Epidermal melanocyte (primary cell): Measurements from ENCODE around the gene GNA15.

Source experiments
- DNase-seq: peaks from one replicate; pipeline ENCODE4 v3.0.0; 2011; ENCODE audit warnings: low spot score; ENCODE audit not compliant: insufficient read length

Gene GNA15

DNA sequence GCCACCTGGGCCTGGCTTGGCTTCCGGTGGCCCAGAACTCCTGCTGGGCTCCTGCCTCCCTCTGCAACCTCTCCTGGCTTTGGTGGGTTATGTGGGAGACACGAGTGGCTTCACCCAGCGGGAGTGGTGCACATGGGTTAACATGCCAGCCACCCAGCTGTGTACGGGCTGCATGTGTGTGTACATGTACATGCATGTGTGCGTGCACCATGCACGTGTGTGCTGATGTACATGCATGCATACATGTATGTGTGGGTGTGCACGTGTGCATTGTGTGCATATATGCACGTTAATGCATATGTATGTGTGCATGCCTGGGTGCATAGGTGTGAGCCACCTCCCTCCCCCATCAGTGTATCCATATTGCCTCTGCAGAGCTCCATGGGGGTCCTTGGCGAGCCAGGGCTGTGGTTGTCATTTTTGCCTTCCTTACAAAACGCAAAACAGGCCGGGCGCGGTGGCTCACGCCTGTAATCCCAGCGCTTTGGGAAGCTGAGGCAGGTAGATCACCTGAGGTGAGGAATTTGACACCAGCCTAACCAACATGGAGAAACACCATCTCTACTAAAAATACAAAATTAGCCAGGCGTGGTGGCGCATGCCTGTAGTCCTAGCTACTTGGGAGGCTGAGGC lies 29.2 kb upstream of the GNA15 start:
- DNase-seq: no peak

DNA sequence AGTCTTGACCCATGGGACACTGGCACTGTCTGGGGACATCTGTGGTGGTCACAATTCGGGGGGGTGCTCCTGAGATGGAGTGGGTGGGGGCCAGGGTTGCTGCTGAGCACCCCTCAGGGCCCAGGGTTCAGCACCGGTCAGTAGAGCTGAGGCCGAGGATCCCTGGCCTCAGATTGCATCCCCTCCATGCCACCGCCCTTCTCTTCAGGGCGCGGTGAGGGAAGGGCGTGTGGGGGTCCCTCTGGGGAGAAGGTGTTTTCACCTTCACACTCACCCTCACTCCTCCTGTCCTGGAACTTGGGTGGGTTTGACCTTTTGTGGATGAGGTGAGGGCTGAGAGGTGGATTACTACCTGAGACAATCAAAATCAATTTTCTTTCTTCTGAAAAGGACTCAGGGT lies 28.2 kb upstream of the GNA15 start:
- no peak for DNase-seq

DNA sequence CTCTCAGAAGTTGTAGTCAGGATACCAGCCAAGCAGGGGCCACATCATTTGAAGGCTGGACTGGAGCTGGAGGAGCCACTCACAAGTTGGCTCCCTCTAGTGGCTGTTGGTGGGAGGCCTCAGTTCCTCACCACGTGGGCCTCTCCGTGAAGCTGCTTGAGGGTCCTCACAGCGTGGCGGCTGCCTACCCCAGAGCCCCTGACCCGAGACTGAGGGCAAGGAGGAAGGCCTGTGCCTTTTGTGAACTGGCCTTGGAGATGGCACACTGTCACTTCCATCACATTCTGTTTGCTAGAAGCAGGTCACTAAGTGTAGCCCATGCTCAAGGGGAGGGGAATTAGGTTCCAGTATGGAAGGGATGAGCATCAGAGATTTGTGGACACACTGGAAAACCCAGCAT lies 27.1 kb upstream of the GNA15 start:
- DNase-seq: no peak

DNA sequence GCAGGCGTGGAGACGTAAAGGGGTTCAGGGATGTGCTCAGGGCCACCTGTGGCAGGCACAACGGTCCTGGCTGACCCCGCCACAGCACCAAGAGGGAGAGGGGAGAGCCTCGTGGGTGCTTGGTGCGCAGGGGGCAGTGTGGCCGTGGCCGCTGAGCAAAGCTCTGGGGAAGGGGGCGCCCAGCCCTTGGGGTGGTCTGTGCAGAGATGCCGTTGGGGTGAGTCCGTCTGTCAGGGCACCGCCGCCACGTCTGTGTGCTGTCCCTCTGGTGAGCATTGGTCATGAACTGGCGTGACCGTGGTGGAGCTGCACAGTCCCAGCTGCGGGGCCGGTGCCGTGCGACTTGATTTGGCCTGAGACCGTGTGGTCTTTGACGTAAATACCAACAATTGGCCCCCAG lies 26.3 kb upstream of the GNA15 start:
- DNase-seq: no peak

DNA sequence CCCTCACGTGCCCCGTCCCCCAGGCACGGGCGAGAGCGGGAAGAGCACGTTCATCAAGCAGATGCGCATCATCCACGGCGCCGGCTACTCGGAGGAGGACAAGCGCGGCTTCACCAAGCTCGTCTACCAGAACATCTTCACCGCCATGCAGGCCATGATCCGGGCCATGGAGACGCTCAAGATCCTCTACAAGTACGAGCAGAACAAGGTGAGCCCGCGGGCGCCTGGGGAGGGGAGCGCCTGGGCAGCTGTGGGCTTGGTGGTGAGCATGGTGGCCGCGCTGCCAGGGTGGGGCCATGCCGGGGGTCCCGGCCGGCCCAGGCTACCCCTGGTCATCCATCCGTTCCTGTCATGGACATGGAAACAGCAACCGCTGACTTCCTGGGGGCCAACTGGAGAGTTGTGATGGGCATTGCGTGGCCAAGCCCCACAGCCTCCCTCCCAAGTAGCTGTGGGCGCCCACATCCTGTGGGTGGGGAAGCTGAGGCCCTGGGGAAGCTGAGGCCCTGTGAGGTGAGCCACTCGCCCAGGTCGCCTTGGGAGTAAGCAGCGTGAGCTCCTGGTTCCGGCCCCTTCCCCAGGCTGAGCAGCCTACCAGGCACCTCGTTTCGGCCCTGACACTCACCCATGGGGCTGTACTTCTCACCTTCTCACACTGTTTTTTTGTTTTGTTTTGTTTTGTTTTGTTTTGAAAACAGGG lies 25.6 kb upstream of the GNA15 start:
- DNase-seq: no peak

DNA sequence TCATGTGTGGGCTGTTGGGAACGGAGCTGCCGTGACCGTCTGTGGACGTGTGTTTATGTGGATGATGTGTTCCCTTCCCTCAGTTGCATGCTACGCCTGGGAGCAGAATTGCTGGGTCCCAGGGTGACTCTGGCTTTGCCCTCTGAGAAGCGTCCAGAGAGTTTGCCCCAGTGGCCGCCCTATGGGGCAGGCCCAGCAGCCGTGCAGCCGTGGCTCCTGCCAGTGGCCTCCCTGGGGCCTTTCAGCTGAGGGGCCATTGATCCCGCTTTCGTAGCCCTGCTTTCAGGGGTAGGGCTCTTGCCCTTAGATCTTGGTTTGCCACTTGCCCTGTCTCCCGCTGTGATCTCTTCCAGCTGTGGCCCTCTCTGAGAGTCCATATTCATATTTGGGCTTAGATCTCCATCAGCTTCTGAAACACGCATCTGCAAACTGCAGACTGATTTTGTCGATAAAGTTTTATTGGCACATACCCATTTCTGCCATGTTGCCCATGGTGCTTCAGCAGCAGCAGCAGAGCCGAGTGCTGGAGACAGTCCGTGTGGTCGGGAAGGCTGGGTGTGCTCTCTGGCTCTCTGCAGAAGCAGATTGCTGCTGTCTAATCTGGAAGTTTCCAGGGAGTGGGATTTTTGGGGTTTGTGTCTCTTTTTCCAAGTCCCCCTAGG lies 24.1 kb upstream of the GNA15 start:
- DNase-seq: no peak

DNA sequence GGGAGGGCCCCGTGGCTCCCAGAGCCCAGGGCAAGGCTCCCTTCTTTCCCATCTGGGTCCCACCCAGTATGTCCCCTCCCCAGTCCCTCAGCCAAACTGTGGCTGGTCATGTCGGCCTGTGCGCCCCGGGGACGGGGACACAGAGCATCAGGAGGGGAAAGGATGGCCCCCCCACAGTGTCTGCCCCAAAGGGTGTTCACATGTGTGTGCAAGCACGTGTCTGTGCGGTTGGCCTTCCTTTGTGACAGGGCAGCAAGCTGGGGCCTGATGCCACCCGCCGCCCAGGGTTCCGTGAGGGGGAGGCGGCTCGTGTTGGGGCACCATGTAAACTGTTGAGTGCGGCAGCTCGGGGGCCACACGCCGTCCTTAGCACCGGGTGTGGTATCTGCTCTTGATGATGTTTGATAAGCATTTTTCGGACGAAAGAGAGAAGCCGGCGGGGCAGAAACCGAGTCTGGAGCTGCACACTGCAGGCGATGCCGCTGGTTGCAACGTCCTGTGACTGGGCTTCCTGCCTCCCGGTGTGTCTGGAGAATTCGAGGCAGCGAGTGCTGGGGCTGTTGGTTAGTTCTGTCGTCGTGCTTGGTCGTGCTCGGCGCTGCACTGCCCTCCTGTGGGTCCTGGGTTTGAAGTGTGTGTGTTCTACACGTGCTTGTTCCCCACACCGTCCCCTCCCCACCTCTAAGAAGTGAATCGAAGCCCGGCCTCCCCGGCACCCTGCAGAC lies 23.3 kb upstream of the GNA15 start:
- no peak for DNase-seq

DNA sequence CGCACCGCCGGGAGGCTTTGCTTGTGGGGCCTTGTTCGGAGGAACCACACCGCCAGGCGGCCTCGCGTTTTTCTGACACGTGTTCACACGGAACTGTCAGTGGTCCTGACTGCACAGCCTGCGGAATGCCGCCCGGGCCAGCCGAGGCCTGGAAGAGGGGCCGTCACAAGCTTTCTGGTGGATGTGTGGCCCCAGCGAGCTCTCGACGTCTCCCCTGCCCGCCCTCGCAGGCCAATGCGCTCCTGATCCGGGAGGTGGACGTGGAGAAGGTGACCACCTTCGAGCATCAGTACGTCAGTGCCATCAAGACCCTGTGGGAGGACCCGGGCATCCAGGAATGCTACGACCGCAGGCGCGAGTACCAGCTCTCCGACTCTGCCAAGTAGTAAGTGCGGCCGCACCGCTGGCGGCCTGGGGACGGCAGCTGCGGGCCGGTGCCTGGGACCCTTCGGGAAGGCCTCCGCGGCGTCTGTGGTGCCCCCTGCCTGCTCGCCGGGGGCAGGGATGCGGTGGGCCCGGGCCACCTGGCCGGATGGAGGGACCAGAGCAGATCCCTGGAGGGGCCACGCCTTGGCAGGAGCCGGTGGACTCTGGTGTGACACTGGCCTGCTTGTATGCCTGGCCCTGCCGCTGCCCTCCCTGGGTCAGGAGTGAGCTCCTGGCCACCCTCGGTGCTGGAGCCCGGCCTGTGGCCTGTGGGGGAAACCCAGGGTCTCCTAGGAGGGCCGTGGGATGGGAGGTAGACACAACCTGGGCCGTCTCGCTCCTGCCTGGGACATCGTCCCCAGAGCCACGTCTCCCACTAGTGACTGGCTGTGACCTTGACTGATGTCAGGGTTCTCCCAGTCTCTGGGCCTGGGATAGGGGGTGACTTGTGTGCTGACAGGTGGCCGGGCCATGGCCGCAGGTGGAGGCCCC lies 22.5 kb upstream of the GNA15 start:
- DNase-seq: no peak

DNA sequence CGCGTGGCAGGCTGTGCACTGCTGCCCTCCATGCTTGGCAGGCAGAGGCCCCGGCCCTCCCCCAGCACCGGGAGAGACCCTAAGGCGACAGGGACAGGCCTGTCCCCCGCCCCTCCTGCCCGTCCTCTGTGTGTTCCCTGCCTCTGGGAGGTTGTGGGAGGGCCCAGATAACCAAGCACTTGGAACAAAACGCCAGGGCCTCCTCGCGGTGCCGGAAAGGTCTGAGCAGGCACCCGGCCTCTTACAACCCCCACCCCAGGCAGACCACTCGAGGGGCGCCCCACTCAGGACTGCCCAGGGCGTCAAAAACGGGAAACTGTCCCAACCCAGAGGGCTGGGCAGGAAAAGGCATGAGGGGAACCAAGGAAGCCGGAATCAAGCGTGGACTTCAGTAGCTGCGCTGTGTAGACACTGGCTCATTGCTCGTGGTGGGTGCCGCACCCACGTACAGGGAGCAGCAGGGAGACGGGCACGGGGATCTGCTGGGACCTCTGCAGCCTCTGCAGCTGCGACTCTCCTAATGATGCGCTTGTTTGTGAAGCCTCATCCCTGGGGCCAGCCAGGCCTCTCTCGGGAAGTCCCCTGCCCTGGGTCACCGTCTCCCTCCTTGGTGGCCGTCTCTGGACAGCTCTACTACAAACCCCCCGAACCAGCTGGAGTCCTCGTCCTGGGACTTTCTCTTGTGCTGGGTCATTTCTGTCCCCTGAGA lies 21.7 kb upstream of the GNA15 start:
- no peak for DNase-seq

DNA sequence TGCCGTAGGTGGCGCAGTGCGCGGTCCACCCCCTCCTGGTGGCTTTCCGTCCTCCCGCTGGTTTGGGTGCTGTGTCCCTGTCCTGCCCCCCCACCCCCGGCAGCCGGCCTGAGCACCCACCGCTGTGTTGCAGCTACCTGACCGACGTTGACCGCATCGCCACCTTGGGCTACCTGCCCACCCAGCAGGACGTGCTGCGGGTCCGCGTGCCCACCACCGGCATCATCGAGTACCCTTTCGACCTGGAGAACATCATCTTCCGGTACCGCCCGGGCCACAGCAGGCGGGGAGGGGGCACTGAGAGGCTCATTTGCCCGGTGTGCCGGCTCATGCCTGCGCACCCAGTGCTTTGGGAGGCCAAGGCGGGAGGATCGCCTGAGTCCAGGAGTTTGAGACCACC lies 21.0 kb upstream of the GNA15 start:
- no peak for DNase-seq

DNA sequence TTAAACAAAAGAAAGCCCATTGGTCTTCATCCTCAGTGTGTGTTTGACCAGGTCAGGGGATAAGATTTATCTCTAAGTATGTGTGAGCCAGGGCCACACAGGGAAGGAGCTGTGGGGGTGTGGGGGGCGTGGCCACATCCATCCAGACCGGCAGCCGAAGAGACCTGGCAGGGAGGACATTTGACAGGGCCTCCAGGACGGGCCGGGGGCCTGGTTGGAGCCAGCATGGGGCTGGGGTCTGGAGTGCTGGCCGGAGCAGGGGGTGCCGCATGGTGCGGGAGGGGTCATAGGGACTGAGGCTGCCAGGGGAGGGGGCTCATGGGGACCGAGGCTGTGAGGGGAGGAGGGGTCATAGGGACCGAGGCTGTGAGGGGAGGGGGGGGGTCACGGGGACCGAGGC lies 20.4 kb upstream of the GNA15 start:
- DNase-seq: no peak

DNA sequence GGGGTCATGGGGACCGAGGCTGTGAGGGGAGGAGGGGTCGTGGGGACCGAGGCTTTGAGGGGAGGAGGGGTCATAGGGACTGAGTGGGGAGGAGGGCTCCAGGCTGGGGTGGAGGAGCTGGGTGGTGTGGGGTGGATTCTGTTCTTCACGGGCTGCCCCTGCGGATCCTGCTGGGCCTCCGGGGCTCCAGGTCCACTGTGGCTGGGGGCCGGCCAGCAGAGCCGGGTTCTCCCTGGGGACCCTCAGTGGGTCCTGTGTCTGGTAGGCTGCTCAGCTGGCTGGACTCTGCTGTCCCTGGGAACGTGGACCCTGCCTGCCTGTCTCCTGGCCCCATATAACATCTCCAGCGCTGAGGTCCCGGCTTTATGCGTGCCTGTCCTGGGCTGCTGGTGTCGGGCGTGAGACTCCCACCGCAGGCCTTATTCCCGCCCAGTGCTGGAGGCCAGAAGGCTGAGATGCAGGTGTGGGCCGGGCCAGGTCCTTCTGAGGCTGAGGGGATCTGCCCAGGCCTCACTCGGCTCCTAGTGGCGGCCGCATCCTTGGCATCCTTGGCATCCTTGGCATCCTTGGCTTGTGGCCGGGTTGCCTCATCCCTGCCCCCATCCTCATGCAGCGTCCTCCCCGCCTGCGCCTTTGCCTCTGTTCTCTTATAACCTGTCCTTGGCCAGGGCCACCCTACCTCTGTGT lies 19.8 kb upstream of the GNA15 start:
- DNase-seq: no peak

DNA sequence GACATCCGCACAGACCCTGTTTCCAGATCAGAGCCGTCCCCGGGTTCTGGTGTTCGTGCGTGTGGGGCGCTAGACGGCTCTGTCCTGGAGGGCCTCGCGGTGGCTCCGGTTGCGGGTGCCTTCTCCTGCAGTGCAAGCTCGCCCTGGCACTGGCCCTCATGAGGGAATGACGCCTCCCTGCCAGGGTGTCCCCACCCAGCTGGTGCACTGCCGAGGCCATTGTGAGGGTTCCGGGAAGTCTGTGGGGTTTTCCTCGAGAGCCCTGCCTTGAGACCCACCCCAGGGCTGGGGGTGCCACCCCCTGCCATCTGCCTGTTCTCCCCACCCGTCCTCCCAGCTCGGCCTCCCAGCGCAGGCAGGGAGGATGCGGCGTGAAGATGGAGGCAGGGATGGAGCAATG lies 19.2 kb upstream of the GNA15 start:
- no peak for DNase-seq

DNA sequence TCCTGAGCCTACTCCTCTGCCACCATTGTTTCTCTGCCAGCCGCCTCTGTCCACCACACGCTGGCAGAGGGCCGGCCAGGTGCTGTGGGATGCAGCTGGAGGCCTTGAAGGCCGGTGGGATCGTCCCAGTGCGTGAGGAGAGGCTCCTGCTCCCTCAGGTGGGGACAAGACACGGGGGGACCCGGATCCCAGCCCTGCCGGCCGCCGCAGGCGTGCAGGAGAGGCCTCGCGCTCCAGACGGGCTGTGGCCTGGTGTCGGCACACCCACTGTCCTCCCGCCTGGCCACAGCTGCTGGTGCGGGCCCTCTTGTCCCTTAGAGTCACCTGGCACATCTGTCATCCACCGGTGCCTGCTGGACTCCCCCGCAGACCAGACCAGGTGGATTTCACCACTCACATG lies 18.1 kb upstream of the GNA15 start:
- no peak for DNase-seq

DNA sequence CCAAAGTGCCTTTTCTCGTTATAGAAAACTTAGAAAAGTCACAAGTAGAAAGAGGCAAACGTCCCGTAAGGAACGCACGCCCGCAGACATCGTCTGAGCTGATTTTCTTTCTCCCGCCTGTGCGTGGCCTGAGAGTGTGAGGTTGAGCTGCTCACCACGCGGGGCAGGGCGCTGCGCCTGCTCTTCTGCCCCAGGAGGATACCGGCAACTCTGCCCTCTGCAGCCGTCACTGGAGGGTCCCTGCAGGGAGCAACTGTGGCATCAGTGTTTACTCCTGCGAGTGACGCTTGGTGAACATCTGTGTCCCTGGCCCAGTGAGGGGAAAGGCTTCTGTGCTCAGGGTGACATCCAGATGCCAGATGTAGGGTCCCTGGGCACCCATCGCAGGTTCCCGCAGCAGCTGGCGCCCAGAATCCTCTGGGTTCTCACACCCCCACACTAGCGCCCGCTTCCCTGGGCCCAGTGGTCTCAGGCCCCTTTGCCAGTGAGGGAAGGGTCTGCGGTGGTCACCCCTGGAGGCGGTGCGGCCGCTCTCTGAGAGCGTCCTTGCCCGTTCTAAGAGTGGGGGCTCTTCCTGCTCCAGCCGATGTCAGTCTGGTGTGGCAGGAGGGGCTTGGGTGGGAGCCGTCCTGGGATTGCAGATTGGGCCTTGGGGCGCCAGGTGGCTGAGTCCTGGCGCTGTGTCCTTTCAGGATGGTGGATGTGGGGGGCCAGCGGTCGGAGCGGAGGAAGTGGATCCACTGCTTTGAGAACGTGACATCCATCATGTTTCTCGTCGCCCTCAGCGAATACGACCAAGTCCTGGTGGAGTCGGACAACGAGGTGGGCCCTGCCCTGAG lies 17.4 kb upstream of the GNA15 start:
- DNase-seq: no peak

DNA sequence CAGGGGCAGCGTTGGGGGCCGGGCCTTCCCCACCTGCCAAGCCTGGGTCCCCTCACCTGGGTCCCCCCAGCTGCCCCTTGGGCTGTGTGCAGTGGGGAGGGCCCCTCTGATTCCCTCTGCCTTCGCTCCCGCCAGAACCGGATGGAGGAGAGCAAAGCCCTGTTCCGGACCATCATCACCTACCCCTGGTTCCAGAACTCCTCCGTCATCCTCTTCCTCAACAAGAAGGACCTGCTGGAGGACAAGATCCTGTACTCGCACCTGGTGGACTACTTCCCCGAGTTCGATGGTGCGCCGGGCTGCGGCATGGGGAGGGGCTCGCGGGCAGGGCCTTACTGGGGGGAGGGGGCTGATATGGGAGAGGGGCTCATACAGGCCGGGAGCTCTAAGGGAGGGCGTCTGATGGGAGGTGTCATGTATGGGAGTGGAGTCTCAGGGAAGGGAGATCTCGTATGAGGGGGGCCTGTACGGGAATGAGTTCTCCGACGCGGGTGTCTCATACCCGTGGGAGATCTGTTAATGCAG lies 16.7 kb upstream of the GNA15 start:
- DNase-seq: no peak

DNA sequence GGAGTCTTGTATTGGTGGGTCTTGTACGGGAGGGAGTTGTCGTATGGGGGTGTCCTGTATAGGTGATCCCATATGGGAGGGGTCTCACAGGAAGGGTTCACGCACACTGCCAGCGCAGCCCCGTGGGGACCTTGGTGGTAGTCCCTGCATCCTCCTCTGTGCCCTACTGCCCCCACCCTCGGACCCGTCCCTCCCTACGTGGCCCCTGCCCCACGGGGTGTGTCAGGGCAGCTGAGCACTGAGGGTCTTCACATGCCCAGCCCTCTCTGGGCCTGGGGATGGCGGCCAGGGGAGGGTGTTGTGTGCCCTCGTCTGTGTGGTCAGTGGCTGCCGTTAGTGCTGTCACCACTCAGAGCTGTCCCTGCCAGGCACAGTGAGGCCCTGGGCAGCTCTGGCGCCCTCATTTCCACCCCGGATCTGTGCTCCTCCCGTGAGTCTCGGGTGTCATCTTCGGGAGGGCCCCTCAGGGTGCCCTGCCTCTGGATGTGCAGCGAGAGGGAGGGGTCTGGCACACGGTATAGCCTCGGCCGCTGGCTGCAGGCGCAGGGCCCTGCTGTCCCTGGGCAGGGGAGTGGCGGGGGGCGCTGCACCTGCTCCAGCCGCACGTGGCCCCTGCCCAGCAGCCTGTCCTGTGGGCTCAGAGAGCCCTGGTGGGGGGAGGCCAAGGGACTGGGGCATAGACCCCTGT lies 16.0 kb upstream of the GNA15 start:
- no peak for DNase-seq

DNA sequence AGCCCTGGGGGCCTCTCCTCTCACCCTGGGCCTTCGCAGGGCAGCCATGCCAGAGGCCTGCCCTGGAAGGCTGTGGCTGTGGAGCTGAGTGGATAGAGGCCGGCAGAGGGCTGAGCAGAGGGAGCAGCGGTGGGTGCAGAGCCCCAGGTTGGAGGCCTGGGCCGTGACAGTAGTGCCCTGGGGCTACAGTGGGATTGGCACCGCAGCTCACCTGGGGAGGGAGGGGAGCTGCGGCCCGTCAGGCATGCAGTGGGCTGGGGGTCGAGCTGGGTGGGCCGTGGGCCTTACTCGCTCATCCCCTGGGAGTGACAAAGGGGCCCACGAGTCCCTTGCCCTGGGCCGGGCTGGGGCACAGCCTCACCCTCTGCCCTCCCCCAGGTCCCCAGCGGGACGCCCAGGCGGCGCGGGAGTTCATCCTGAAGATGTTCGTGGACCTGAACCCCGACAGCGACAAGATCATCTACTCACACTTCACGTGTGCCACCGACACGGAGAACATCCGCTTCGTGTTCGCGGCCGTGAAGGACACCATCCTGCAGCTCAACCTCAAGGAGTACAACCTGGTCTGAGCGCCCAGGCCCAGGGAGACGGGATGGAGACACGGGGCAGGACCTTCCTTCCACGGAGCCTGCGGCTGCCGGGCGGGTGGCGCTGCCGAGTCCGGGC lies 15.1 kb upstream of the GNA15 start:
- DNase-seq: no peak
